Peyer's patch (tissue), 4 donors: Measurements from ENCODE around the gene GCLC.
"Not testable (repeated sequence)": the region's sequence is repeated elsewhere in the genome, so short reads cannot be mapped to it uniquely, and the experiment has no call there.

Experiments used
- POLR2A ChIP-seq, 2 donors: fragments of 450-650 bp; IDR thresholded peaks; one replicate each; pipeline ENCODE4 v1.5.1; 2017; ENCODE audit warnings: antibody characterized with exemption in 2 of 2, mild to moderate bottlenecking in 2 of 2, moderate library complexity in 2 of 2
- TF ChIP-seq, protein P1 (sequence below), 6 experiments: fragments of 450-650 bp in 4 of 6; fragments of 200-600 bp in 2 of 6; sonication (generic) in 1 of 6; IDR thresholded peaks; one replicate each; pipeline ENCODE4 v1.5.1; 2017 to 2019; ENCODE audit warnings: antibody characterized with exemption in 6 of 6, mild to moderate bottlenecking in 3 of 6, moderate library complexity in 1 of 6

GRCh38 chr6:53551681-53552080 lies 6.8 kb upstream of the GCLC start:
- TF ChIP-seq, protein P1, sequence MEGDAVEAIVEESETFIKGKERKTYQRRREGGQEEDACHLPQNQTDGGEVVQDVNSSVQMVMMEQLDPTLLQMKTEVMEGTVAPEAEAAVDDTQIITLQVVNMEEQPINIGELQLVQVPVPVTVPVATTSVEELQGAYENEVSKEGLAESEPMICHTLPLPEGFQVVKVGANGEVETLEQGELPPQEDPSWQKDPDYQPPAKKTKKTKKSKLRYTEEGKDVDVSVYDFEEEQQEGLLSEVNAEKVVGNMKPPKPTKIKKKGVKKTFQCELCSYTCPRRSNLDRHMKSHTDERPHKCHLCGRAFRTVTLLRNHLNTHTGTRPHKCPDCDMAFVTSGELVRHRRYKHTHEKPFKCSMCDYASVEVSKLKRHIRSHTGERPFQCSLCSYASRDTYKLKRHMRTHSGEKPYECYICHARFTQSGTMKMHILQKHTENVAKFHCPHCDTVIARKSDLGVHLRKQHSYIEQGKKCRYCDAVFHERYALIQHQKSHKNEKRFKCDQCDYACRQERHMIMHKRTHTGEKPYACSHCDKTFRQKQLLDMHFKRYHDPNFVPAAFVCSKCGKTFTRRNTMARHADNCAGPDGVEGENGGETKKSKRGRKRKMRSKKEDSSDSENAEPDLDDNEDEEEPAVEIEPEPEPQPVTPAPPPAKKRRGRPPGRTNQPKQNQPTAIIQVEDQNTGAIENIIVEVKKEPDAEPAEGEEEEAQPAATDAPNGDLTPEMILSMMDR (IDR thresholded peaks at IDR 0.05), result not testable (repeated sequence)
- TF ChIP-seq POLR2A (IDR thresholded peaks at IDR 0.05), result not testable (repeated sequence)
